T-helper 9 cell (primary cell): ENCODE data around the gene GCM1.
"Not testable (repeated sequence)": the region's sequence is repeated elsewhere in the genome, so short reads cannot be mapped to it uniquely, and the experiment has no call there.

Experiments used
- DNase-seq: peaks from one replicate; pipeline ENCODE4 v3.0.0-alpha.2; 2020
- total RNA-seq, 2 donors: gene quantifications; one replicate each; lab custom pipeline; 2026; lab: John Stamatoyannopoulos, UW

GCM1 gene
- total RNA-seq = 0 to 0.07 reads per million in 2 donors

- DNase-seq = no peak
Observed at GRCh38 chr6:53148684-53149083, at the start of gene GCM1. TSS of gene GCM1 (minus strand) at chr6:53148841. CDS start at chr6:53145632, 3,209 bp downstream.

- DNase-seq = no peak
Observed at GRCh38 chr6:53197553-53197952, 48.9 kb upstream of the GCM1 start.

- no peak for DNase-seq
Observed at GRCh38 chr6:53195048-53195447, 46.4 kb upstream of the GCM1 start.

- no peak for DNase-seq
Observed at GRCh38 chr6:53192682-53193188, 44.1 kb upstream of the GCM1 start.

GRCh38 chr6:53189554-53189953 lies 40.9 kb upstream of the GCM1 start:
- DNase-seq = no peak

- no peak for DNase-seq
Observed at GRCh38 chr6:53188833-53189232, 40.2 kb upstream of the GCM1 start.

- no peak for DNase-seq
Observed at GRCh38 chr6:53180678-53181077, 32.0 kb upstream of the GCM1 start.

GRCh38 chr6:53179961-53180651 lies 31.5 kb upstream of the GCM1 start:
- DNase-seq = no peak

GRCh38 chr6:53178837-53179432 lies 30.3 kb upstream of the GCM1 start:
- no peak for DNase-seq

GRCh38 chr6:53175027-53175426 lies 26.4 kb upstream of the GCM1 start:
- DNase-seq = no peak

- no peak for DNase-seq
Observed at GRCh38 chr6:53172468-53172803, 23.8 kb upstream of the GCM1 start.

- DNase-seq = peak; percentile 94
Observed at GRCh38 chr6:53171605-53172467, 23.2 kb upstream of the GCM1 start.

GRCh38 chr6:53168516-53169267 lies 20.1 kb upstream of the GCM1 start:
- no peak for DNase-seq

- DNase-seq = no peak
Observed at GRCh38 chr6:53165293-53165692, 16.7 kb upstream of the GCM1 start.

- no peak for DNase-seq
Observed at GRCh38 chr6:53162606-53163005, 14.0 kb upstream of the GCM1 start.

GRCh38 chr6:53161481-53162009 lies 12.9 kb upstream of the GCM1 start:
- DNase-seq = no peak

- no peak for DNase-seq
Observed at GRCh38 chr6:53159558-53159957, 10.9 kb upstream of the GCM1 start.

- not testable (repeated sequence) for DNase-seq
Observed at GRCh38 chr6:53158076-53158475, 9.4 kb upstream of the GCM1 start.

GRCh38 chr6:53155279-53155678 lies 6.6 kb upstream of the GCM1 start:
- DNase-seq = not testable (repeated sequence)

- no peak for DNase-seq
Observed at GRCh38 chr6:53154794-53155193, 6.2 kb upstream of the GCM1 start.

GRCh38 chr6:53154071-53154470 lies 5.4 kb upstream of the GCM1 start:
- DNase-seq = no peak

GRCh38 chr6:53152576-53152975 lies 3.9 kb upstream of the GCM1 start:
- DNase-seq = no peak

GRCh38 chr6:53151676-53152075 lies 3.0 kb upstream of the GCM1 start:
- DNase-seq = no peak
